GM18519 (cell line): ENCODE data around the gene ADRB2.
"Not testable (repeated sequence)": the region's sequence is repeated elsewhere in the genome, so short reads cannot be mapped to it uniquely, and the experiment has no call there.

Source experiments
- ATAC-seq: cut with Tn5 transposase; IDR thresholded peaks from one replicate; pipeline ENCODE4 v1.9.1; 2021; ENCODE audit warnings: mild to moderate bottlenecking, moderate library complexity; ENCODE audit not compliant: unreplicated experiment, low FRiP score

The ADRB2 gene

DNA sequence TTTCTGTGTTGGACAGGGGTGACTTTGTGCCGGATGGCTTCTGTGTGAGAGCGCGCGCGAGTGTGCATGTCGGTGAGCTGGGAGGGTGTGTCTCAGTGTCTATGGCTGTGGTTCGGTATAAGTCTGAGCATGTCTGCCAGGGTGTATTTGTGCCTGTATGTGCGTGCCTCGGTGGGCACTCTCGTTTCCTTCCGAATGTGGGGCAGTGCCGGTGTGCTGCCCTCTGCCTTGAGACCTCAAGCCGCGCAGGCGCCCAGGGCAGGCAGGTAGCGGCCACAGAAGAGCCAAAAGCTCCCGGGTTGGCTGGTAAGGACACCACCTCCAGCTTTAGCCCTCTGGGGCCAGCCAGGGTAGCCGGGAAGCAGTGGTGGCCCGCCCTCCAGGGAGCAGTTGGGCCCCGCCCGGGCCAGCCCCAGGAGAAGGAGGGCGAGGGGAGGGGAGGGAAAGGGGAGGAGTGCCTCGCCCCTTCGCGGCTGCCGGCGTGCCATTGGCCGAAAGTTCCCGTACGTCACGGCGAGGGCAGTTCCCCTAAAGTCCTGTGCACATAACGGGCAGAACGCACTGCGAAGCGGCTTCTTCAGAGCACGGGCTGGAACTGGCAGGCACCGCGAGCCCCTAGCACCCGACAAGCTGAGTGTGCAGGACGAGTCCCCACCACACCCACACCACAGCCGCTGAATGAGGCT lies at the start of gene ADRB2:
ADRB2 (plus strand) TSS at position 559 of the 686 bp plus-strand sequence. CDS start 221 bp downstream, outside the sequence.
- ATAC-seq = peak; percentile 97

- no peak for ATAC-seq
Observed at GRCh38 chr5:148776780-148777179, 49.6 kb upstream of the ADRB2 start.

- ATAC-seq = no peak
Observed at GRCh38 chr5:148778882-148779281, 47.5 kb upstream of the ADRB2 start.

DNA sequence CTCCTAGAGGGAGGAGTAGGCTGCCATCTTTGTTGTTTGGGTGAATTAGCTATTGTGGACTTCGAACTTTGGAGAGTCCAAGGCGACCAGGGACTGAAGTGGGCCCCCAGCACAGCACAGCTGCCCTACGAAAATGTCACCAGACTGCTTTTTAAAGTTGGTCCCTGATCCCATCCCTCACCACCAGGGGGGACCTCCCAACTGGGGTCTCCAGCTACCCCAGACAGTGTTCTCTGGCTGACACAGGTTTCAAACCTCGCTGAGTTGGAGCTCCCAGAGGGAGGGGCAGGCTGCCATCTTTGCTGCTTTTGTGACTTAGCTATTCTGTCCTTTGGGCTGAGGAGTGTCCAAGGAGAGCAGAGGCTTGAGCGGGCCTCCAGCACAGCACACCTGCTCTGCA lies 45.7 kb upstream of the ADRB2 start:
- ATAC-seq = no peak

DNA sequence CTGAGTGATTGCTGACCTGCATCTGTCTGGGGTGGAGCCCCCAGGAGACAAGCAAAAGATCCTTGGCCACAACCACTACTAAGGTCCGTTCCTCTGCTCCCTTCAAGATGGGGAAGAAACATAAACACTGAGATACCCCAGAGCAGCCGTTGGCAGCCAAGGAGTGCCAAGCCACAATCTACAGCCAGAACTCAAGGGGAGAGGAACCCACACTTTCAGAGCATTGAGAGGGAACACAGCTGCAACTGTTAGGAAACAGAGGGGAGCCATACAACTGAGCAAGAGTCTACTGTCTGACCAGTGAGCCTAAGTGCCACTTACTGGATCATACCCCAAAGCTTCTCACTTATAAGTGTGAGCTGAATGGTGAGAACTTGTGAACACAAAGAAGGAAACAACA lies 44.6 kb upstream of the ADRB2 start:
- no peak for ATAC-seq

GRCh38 chr5:148785223-148785622 lies 41.2 kb upstream of the ADRB2 start:
- no peak for ATAC-seq

DNA sequence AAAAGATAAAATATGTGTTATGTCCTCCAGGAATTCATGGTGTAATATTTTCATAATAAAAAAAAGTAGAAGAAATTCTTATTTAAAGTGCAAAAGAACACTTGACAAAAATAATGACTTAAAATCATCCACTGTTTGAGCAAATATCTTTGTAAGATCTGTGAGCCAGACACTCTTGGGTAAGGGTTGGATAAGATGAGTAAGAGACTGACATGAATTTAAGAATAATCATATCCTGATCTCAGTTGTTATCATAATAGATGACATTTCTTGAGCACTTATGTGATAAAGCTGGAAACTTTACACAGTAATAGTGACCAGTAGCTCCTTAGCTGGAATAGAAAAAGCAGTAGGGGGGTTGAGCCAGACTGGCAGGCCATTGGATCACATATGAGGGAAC lies 40.0 kb upstream of the ADRB2 start:
- ATAC-seq = no peak

- no peak for ATAC-seq
Observed at GRCh38 chr5:148788636-148789035, 37.8 kb upstream of the ADRB2 start.

GRCh38 chr5:148790545-148791333 lies 35.7 kb upstream of the ADRB2 start:
- ATAC-seq = peak; percentile 2

DNA sequence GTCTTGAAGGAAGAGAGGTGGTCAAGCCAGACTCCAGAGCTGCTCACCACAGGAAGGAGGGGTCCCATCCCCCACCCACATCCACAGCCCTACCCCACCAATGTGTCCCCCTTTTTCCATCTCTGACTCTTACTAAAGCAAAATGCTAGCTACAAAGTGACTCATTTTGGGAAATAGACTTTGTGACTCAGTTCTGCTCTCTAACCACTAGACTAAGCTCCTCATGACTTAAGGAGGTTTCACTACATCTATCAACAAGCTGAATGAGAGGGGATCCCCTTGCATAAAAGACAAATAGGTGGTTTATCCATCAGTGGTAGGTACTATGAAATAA lies 35.1 kb upstream of the ADRB2 start:
- peak; percentile 99 for ATAC-seq

- no peak for ATAC-seq
Observed at GRCh38 chr5:148791696-148792095, 34.7 kb upstream of the ADRB2 start.

DNA sequence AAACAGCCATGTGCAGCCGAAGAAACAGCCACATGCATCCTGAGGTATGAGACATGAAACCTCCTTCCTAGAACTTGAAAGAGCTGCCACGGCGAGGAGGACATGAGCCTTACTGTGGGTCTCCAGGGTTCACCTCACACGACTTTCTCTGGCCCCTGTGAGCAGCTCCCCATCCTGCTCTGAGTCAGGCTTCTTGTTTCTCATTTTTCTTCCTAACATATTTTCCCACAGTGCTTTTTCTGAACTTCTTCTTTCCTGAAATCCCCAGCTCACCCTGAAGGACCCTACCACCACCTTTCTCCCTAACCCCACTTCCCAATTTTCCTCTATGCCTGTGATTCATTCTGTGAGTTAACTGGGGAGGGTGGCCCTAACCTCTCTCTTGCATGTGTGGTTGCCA lies 33.7 kb upstream of the ADRB2 start:
- no peak for ATAC-seq

GRCh38 chr5:148793261-148793660 lies 33.1 kb upstream of the ADRB2 start:
- ATAC-seq = no peak

DNA sequence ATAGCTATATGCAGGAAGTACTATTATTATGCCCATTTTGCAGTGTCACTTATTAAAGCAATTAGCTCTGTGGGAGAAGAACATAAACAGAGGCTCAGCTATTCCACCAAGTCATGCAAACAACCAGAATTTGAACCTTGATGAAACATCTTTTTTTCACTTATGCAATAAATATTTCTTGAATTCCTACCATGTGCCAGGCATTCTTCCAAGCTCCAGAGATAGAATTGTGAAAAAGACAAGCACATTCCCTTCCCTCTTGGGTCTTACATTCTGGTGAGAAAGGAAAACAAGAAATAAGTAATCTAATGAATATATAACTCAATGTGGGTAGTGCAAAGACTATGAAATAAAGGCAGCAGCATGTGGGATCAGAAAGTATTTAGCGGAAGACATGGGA lies 32.1 kb upstream of the ADRB2 start:
- ATAC-seq = no peak

DNA sequence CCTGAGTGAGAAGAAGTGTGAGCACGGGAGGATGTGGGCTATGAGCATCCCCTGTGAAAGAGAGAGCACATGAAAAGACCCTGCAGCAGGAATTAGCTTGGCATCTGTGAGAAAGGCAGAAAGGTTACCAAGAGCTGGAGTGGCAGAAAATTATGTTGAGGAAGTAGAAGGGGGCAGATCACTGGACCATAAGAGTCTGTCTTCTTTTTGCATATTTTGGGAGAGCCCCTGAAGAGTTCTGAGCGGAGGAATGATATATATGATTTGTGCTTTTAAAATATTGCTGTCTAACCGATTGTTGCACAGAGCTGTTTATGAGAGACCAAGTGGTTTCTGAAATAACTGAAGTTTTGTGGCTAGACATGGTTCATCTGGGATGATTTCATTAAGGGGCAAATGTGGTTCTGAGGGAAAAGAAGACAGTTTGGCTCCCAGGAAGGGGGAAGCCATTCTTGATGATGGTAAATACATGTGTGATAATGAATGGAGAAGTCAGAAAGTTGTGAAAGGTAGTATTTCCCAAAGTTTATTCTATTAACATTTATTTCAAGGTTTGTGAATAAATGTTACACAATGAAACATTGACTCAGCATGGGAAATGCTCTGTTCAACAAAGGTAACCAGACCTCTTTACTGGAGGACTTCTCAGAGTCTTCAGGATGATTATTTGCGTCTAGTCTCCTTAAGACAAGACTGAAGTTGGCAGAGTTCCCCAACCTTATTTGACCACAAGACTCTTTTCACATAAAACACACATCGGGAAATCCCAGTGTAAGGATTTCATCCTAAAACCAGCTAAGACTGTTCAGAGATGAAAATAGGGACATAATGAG lies 31.5 kb upstream of the ADRB2 start:
- ATAC-seq = no peak

GRCh38 chr5:148796936-148797335 lies 29.5 kb upstream of the ADRB2 start:
- ATAC-seq = no peak

DNA sequence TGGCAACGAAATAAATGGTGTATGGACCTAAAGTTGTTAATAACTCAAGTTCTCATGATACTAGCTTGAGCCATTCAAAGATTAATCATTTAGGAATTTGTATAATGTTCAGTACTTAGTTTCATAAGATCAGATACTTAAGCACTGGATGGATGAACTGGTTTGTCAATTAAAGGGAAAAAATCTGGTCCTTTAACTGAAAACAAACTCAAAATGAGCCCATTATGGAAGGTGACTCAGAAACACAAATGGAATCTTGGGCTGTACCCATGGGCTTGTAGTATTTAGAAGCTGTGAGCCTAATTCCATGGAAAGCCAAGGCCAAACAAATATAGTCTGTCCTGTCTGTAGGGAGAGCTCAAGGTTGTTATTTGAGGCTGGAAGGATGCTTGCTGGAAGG lies 27.6 kb upstream of the ADRB2 start:
- ATAC-seq = no peak

- ATAC-seq = no peak
Observed at GRCh38 chr5:148799737-148800527, 26.5 kb upstream of the ADRB2 start.

- ATAC-seq = no peak
Observed at GRCh38 chr5:148801682-148802276, 24.6 kb upstream of the ADRB2 start.

DNA sequence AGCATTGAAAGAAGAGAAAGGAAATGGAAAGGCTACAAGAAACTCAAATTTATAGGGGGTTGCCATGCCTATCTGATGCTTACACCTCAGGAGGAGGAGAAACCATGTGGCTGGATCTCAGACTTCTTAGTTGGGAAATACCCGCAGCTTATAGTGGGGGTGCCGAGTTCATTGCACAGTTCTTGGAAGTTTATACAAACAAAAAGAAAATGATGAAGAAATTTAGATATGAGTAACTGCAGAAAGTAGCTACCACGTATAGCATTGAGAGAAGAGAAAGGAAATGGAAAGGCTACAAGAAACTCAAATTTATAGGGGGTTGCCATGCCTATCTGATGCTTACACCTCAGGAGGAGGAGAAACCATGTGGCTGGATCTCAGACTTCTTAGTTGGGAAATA lies 23.0 kb upstream of the ADRB2 start:
- ATAC-seq = not testable (repeated sequence)
